Colonic mucosa (tissue), 4 donors: ENCODE data around the gene SLC9C2. TPM values are rescaled to one million over a fixed set of nuclear protein-coding genes. Genes with fewer than 3 reads are reported as not detected.
"Not testable (repeated sequence)": the region's sequence is repeated elsewhere in the genome, so short reads cannot be mapped to it uniquely, and the experiment has no call there.

Experiments used
- DNase-seq: peaks from one replicate; pipeline ENCODE4 v3.0.0-alpha.2; 2020
- H3K27ac ChIP-seq: fragments of 200-600 bp; one replicate; pipeline ENCODE4 v1.8.0; 2021
- H3K27me3 ChIP-seq: fragments of 200-600 bp; one replicate; pipeline ENCODE4 v1.8.0; 2021
- H3K36me3 ChIP-seq: fragments of 200-600 bp; one replicate; pipeline ENCODE4 v1.8.0; 2021
- H3K4me1 ChIP-seq: fragments of 200-600 bp; one replicate; pipeline ENCODE4 v1.8.0; 2021; ENCODE audit warnings: mild to moderate bottlenecking
- H3K4me3 ChIP-seq: fragments of 200-600 bp; one replicate; pipeline ENCODE4 v1.8.0; 2021
- H3K9ac ChIP-seq, 2 donors: one replicate each; pipeline ENCODE4 v1.7.0; 2013; ENCODE audit warnings: control low read depth in 2 of 2, low read depth in 2 of 2, low read length in 2 of 2
- H3K9me3 ChIP-seq: fragments of 200-600 bp; one replicate; pipeline ENCODE4 v1.8.0; 2021
- CTCF ChIP-seq: fragments of 200-600 bp; IDR thresholded peaks from one replicate; pipeline ENCODE4 v1.8.0; 2022; ENCODE audit warnings: antibody characterized with exemption, mild to moderate bottlenecking
- intact Hi-C: fragments of 100-400 bp; cut with DNase I; formaldehyde crosslinking; loops from one replicate; pipeline ENCODE4 v1.14.1; 2022
- total RNA-seq, 2 donors: library from RNA; stranded (reverse); fragmentation: NEBNext Ultra II Directional in 1 of 2; extraction: Animal tissue kit (Norgen Biotek cat#: 25700) in 1 of 2; gene quantifications; one replicate each; pipeline ENCODE4 v1.2.1, GENCODE V29; 2021
- donor health status: healthy.
- donor health status: DM: no; HTN: no; CAD: no.
- donor health status: DM: no; HTN: no; CAD: no.

Gene SLC9C2
- total RNA-seq, 2 donors from 2014 or later, result not detected

GRCh38 chr1:173572201-173572873, 30.5 kb downstream of the SLC9C2 start:
- intact Hi-C loops, result no loop called here
- no peak overlapping the region for H3K9ac ChIP-seq
- H3K9me3 ChIP-seq, result no peaks in the 10 kb centered on the region
- no peaks in the 10 kb centered on the region for H3K4me1 ChIP-seq
- no peak overlapping the region for H3K4me3 ChIP-seq
- no peak for DNase-seq
- H3K36me3 ChIP-seq, result no peaks in the 10 kb centered on the region
- no peak overlapping the region for H3K27ac ChIP-seq
- TF ChIP-seq CTCF, result no peak
- H3K27me3 ChIP-seq, result no peaks in the 10 kb centered on the region

- no peak overlapping the region for H3K4me3 ChIP-seq
- TF ChIP-seq CTCF, result no peak
- no peak overlapping the region for H3K9ac ChIP-seq
- no peaks in the 10 kb centered on the region for H3K36me3 ChIP-seq
- H3K9me3 ChIP-seq, result no peaks in the 10 kb centered on the region
- no peaks in the 10 kb centered on the region for H3K27me3 ChIP-seq
- no peaks in the 10 kb centered on the region for H3K4me1 ChIP-seq
- no peak for DNase-seq
- intact Hi-C loops, result no loop called here
- no peak overlapping the region for H3K27ac ChIP-seq
Observed at GRCh38 chr1:173570370-173571007, 32.4 kb downstream of the SLC9C2 start.

- Histone ChIP-seq H3K9ac (no peak overlapping the region), H3K27me3 (no peaks in the 10 kb centered on the region), H3K36me3 (no peaks in the 10 kb centered on the region), H3K4me3 (no peak overlapping the region), H3K4me1 (no peaks in the 10 kb centered on the region), H3K27ac (no peak overlapping the region), H3K9me3 (no peaks in the 10 kb centered on the region)
- TF ChIP-seq CTCF, result no peak
- DNase-seq, result no peak
- intact Hi-C loops, result no loop called here
Observed at GRCh38 chr1:173568483-173568882, 34.4 kb downstream of the SLC9C2 start.

GRCh38 chr1:173563846-173564245, 39.0 kb downstream of the SLC9C2 start:
- H3K4me1 ChIP-seq, H3K9ac ChIP-seq, H3K36me3 ChIP-seq, DNase-seq, H3K27ac ChIP-seq, intact Hi-C loops, H3K9me3 ChIP-seq, H3K4me3 ChIP-seq, H3K27me3 ChIP-seq: not testable (repeated sequence)

GRCh38 chr1:173562813-173563212, 40.1 kb downstream of the SLC9C2 start:
- Histone ChIP-seq H3K36me3 (no peaks in the 10 kb centered on the region), H3K27me3 (no peaks in the 10 kb centered on the region), H3K4me3 (no peak overlapping the region), H3K4me1 (no peaks in the 10 kb centered on the region), H3K9ac (no peak overlapping the region), H3K27ac (no peak overlapping the region), H3K9me3 (no peaks in the 10 kb centered on the region)
- DNase-seq, result no peak
- intact Hi-C loops, result no loop called here
- TF ChIP-seq CTCF, result no peak

- Histone ChIP-seq H3K4me3 (no peak overlapping the region), H3K4me1 (no peaks in the 10 kb centered on the region), H3K27me3 (no peaks in the 10 kb centered on the region), H3K27ac (no peak overlapping the region), H3K9ac (no peak overlapping the region), H3K9me3 (no peaks in the 10 kb centered on the region), H3K36me3 (no peaks in the 10 kb centered on the region)
- TF ChIP-seq CTCF, result no peak
- no peak for DNase-seq
- intact Hi-C loops, result no loop called here
Observed at GRCh38 chr1:173561263-173561662, 41.6 kb downstream of the SLC9C2 start.
